ENCODE measurements around the gene AMPD3. TPM values are rescaled to one million over a fixed set of nuclear protein-coding genes. Genes with fewer than 3 reads are reported as not detected.

AMPD3 gene
- total RNA-seq, 1 experiment from 2014 or later = 5.9 TPM

DNA sequence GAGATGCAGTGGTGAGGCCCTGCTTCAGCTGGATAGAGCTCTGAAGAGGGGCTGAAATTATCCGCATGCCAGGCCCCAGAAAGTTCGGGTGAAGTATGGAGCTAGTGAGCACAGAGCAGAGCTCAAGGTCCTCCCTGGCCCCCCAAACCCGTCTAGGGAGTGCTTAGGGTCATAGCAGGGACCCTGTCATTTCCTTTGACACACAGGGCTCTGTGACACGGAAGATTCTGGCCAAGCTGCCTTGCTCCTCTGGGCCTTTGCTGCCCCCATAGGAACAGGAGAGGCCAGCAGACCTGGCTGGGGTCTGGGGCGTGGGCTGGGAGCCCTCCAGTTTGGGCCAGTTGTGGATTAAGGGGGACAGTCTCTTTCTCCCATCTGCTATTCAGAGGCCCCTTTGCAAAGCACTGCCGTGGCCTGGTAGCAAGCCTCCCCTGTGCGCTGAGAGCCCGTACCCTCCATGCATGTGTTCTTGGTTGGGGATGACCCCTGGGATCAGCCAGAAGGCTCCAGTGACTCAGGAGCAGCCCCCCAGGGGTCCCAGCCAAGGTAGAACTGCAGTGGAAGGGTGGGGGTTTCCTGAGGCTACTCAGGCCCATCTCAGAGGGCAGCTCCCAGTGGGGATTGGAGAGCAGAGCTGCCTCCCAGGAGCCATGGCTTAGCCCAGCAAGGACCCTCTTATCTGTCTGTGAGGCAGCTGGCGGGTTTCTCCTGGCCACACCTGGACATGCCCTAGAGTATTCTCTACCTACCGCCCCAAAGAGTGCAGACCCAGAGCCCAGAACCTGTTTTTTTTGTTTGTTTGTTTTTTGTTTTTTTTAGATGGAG lies 43.6 kb downstream of the AMPD3 start:
- Mint-ChIP-seq H3K27ac (peak overlapping the region in 2 of 3 experiments; percentile 59 to 82; a peak in 3 of 7 replicates), H3K9me3 (no peaks in the 10 kb centered on the region), H3K36me3 (ENCODE audit: insufficient read depth in 1 of 3, low read depth in 3 of 3) (peaks cover 10 to 18% (median 17%) of the 10 kb centered on the region in 3 experiments), H3K4me3 (no peak overlapping the region), H3K27me3 (ENCODE audit: low read depth) (no peaks in the 10 kb centered on the region), H3K4me1 (peaks cover 7 to 23% of the 10 kb centered on the region in 2 experiments)
- Histone ChIP-seq H4K20me1 (ENCODE audit: control insufficient read depth, insufficient read depth, insufficient read length) (no peaks in the 10 kb centered on the region), H3K23me2 (ENCODE audit: insufficient read length, low read depth, low read length, poor library complexity, severe bottlenecking) (no peaks in the 10 kb centered on the region), H3K27ac (ENCODE audit: insufficient read length, low read depth, low read length) (no peak overlapping the region), H4K91ac (ENCODE audit: insufficient read length, low read depth, low read length) (no peak overlapping the region), H2BK120ac (ENCODE audit: low read depth, low read length, poor library complexity, severe bottlenecking) (no peak overlapping the region), H3K56ac (ENCODE audit: insufficient read length, low read depth, low read length) (no peak overlapping the region), H3K4me1 (ENCODE audit: insufficient read depth, low read length) (0 out of 2 replicates have a peak, but pooled peaks cover 2% of the 10 kb centered on the region), H2BK12ac (ENCODE audit: insufficient read length, low read depth, low read length) (no peak overlapping the region), H3K18ac (ENCODE audit: insufficient read length, low read depth, low read length) (no peak overlapping the region), H3T11ph (ENCODE audit: low read length) (no peak overlapping the region), H2BK15ac (ENCODE audit: low read depth, low read length) (no peak overlapping the region), H3K14ac (ENCODE audit: insufficient read depth, low read length) (no peak overlapping the region), H3K4me2 (ENCODE audit: insufficient read depth, insufficient read length, low read length) (no peak overlapping the region), H2BK20ac (ENCODE audit: low read depth, low read length, poor library complexity, severe bottlenecking) (no peak overlapping the region), H3K79me1 (ENCODE audit: insufficient read depth, low read depth, low read length, poor library complexity, severe bottlenecking) (no peaks in the 10 kb centered on the region), H2BK5ac (ENCODE audit: insufficient read length, low read length) (no peak overlapping the region), H3K79me2 (ENCODE audit: insufficient read depth, low read length) (no peaks in the 10 kb centered on the region), H4K8ac (replicated peaks; ENCODE audit: insufficient read length, low read depth, low read length) (no peak overlapping the region), H3K23ac (ENCODE audit: insufficient read length, low read depth, low read length) (no peak overlapping the region), H3K9me3 (ENCODE audit: control insufficient read depth, low read depth, low read length) (no peaks in the 10 kb centered on the region), H2AFZ (ENCODE audit: low read length) (no peak overlapping the region), H2AK5ac (ENCODE audit: insufficient read length, low read length) (no peak overlapping the region), H3K9ac (ENCODE audit: extremely low read depth, insufficient read length, low read length) (no peak overlapping the region), H4K5ac (ENCODE audit: insufficient read length, low read depth, low read length) (no peak overlapping the region), H3K27me3 (ENCODE audit: insufficient read depth, low read length) (no peaks in the 10 kb centered on the region), H3K4ac (ENCODE audit: low read depth, low read length) (no peak overlapping the region)
- no CpG with 5 or more reads among the region's 10 CpGs for WGBS (ENCODE audit: extremely low coverage, insufficient read length, low lambda C conversion rate)
- no peak for TF ChIP-seq CTCF (conservative IDR thresholded peaks at IDR 0.05)
- peak; percentile 27 for DNase-seq
